Endometrial microvascular endothelial cells (primary cell): Measurements from ENCODE around the gene MGAT4C. TPM values are rescaled to one million over a fixed set of nuclear protein-coding genes. Genes with fewer than 3 reads are reported as not detected.
"Not testable (repeated sequence)": the region's sequence is repeated elsewhere in the genome, so short reads cannot be mapped to it uniquely, and the experiment has no call there.

Source experiments
- in situ Hi-C: cut with HindIII; loops from 2 replicates; pipeline ENCODE4 v1.10.0; 2017; ENCODE audit warnings: low sequenced_read_pairs, low pct_unique_long_range_greater_than_20kb; ENCODE audit errors: inconsistent ontology term
- total RNA-seq: library from RNA; depleted of rRNA; stranded (reverse); fragments of >200 nt; gene quantifications from one replicate; pipeline ENCODE4 v1.2.3, GENCODE V29; 2015; ENCODE audit errors: inconsistent ontology term

MGAT4C gene
- total RNA-seq, 1 donor from 2014 or later, result not detected

DNA sequence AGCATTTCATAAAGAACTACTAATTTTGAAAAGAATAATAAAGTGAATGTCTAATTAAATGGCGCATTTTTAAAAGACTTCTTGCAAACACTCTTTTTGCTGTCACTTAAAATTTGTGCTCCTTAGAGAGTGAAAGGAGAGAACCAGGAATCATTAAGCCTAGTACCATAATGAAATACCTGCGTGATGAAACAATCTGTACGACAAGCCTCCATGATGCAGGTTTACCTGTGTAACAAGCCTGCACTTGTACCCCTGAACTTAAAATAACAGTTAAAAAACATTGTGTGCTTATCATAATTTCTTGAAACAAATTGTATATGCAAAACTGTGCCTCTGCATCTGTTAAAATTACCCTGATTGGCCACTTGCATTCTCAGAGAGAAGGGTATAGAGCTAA lies 108.1 kb downstream of the MGAT4C start:
- in situ Hi-C loops, result no loop called here

GRCh38 chr12:86145156-86145555 lies 111.0 kb downstream of the MGAT4C start:
- in situ Hi-C loops, result no loop called here

DNA sequence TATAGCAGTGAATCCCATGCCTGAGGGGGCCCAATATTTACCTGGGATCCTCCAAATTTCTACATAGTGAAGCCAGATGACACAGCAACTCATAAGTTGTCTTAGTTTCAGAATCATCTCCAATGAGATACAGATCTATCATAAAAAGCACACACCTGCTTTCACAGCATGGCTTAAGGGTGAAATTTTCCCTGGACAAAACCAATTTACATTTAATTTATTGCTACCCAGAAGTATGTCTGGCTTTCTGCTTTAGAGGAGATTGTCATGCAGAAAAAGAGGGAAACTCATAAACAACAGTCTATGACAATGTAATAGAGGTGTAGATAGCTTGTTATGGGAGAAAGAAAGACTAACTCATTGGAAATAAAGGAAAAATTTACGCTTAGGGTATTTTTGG lies 113.0 kb downstream of the MGAT4C start:
- in situ Hi-C loops, result no loop called here

- in situ Hi-C loops, result no loop called here
Measured at GRCh38 chr12:86139671-86140070, 116.5 kb downstream of the MGAT4C start.

- in situ Hi-C loops, result no loop called here
Measured at GRCh38 chr12:86138770-86139169, 117.4 kb downstream of the MGAT4C start.

DNA sequence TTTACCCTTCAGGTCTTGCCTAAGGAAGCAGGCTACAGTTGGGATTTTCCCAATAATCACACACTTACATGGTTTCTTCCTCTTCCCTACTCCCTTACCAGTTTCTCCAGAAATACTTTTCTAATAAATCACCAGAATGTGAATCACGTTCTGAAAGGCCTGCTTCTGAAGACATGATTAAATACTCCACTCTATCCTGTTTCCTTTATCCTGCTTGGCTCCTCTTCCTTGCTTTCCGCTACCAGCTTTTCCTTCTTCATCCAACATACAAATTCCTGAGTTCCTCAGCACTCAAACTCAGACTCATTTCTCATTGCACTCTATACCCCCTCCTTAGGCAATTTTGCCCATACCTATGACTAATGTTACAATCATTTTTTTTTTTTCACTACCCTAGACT lies 118.3 kb downstream of the MGAT4C start:
- in situ Hi-C loops, result no loop called here

DNA sequence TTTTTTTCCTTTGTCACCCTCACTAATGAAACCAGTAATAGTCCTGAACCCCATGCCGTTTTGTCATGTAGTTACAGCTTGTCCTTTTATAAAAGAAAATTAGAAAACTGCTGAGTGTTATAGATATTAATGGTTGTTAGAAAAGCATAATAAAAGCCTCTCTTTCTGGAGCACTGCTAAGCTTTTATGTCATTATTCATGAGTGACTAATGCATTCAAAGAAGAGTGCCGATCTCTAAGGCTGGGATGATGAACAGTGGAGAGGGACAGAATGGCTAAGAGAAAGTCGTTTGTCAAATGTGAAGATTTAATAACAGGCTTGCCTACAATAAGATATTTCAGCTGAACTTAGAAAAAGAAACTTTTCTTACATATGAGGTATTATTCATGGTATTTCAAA lies 121.6 kb downstream of the MGAT4C start:
- in situ Hi-C loops, result no loop called here

DNA sequence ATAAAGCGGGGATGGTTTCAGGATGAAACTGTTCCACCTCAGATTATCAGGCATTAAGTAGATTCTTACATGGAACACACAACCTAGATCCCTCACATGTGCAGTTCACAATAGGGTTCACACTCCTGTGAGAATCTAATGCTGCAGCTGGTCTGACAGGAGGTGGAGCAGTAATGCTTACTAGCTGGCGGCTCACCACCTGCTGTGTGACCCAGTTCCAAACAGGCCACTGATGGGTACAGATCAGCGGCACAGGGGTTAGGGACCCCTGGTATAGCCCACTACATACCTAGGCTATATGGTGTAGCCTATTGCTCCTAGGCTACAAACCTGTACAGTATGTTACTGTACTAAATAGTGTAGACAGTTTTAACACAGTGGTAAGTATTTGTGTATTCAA lies 129.3 kb downstream of the MGAT4C start:
- in situ Hi-C loops, result not testable (repeated sequence)

- in situ Hi-C loops, result no loop called here
Measured at GRCh38 chr12:86122846-86123468, 133.2 kb downstream of the MGAT4C start.

DNA sequence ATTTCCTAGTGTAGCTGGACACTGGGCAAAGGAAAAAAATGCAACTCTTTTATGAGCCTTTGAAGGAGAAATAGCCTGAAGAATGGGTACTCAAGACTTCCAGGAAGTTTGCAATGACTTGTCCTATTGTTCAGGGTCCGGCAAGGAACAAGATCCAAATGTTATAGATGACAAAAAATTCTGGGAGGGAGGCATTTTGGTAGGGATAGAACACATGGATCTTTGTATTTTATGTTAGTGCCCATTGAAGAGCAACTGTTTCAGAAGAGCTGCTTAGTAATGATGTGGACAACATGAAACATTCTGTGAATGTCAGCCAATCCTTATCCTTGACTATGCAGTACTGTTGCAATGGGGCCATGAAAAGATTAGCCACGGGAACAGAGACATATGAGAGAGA lies 138.0 kb downstream of the MGAT4C start:
- in situ Hi-C loops, result no loop called here

DNA sequence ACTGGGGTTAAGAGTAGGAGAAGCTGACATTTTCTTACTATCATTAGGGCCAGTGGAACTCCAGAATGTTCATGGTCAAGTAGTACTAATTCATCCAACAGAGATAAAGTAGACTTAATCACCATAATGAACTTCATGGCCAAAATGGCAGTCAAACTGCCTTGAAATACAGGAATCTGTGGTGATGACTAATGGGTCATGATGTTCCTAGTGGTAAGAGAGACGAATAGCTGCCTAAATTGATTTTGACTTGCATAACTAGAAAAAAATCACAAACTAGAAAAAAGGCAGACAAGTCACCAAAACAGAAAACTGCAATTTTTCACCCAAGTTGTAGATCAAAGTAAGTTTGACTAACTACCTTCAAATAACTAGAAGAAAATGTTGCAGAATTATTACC lies 138.5 kb downstream of the MGAT4C start:
- in situ Hi-C loops, result no loop called here

- in situ Hi-C loops, result no loop called here
Measured at GRCh38 chr12:86104087-86104486, 152.1 kb downstream of the MGAT4C start.

- in situ Hi-C loops, result no loop called here
Measured at GRCh38 chr12:86097161-86097560, 159.0 kb downstream of the MGAT4C start.

DNA sequence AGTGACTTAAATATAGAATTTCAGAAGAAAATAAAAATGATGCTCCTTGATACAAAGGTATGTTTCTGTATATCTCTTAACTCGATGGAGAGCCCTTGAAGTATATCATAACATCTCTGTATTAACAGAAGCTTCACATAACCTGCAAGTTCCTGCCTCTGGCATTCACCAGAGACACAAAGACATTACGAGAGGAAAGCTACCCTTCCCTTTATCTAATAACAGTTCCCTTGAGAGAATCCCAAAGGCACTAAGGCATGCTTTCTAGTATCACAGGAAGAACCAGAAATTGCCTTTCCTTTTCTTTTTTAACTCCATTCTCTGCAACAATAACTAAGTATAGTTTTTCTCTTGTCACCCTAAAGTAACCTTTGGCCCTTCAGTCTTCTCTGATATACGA lies 164.5 kb downstream of the MGAT4C start:
- in situ Hi-C loops, result no loop called here

GRCh38 chr12:86081843-86082242 lies 174.3 kb downstream of the MGAT4C start:
- in situ Hi-C loops, result no loop called here

DNA sequence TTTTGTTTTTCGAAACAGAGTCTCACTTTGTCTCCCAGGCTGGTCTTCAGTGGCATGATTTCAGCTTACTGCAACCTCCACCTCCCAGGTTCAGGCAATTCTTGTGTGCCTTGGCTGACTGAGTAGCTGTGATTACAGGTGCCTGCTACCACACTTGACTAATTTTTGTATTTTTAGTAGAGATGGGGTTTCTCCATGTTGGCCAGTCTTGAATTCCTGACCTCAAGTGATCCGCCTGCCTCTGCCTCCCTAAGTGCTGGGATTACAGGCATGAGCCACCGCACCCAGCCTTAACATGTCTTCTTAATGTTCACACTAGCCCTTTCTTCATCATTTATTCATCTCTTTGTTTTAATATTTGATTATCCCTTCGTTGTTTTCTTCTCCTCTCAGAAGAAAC lies 197.1 kb downstream of the MGAT4C start:
- in situ Hi-C loops, result not testable (repeated sequence)

DNA sequence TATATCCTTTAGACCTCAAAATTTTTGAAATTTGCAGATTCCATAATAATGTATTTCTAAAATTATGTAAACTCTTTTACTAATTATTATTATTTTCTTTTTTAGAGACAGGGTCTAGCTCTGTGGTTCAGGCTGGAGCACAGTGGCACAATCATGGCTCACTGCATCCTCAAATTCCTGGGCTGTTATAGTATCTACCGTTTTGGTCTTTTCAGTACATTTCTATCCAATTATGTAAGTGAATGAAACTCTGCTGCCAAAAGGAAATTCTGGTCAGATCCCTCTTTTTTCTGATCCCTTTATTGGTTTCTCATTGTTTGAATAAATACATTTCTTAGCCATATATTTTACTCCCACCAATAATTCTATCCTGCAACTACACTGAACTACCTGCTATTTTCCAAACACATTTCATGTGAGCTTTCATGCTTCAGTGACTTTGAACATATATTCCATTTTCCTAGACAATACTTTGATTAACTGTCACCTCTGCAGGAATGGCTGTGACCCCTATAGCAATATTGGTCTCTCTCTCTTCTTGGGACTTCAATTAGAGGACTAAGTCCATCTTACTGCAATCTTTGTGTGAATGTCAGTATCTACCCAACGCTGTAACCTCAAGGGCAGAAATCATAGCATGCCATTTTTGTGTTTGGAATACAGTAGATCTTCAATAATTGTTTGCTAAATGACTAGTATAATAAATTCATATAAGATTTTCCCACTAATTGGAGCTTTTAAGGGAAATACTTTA lies 198.9 kb downstream of the MGAT4C start:
- in situ Hi-C loops, result no loop called here

DNA sequence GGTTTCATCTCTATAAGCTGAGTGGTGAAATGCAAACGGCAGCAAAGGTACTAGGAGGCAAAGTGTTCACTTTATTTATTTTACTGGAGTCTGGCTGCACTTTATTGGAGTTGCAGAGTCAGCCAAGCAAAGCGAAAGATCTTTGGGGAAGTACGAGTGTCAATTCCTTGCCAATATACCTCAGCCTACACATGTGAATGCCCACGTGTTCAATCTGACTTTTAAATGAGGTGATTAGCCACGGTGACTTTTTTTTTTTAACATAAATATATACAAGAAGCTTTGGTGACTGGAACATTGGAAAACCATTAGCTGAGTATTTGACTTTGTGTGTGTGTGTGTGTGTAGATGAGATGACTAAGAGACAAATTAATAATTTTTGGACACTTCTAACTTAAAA lies 203.3 kb downstream of the MGAT4C start:
- in situ Hi-C loops, result no loop called here

DNA sequence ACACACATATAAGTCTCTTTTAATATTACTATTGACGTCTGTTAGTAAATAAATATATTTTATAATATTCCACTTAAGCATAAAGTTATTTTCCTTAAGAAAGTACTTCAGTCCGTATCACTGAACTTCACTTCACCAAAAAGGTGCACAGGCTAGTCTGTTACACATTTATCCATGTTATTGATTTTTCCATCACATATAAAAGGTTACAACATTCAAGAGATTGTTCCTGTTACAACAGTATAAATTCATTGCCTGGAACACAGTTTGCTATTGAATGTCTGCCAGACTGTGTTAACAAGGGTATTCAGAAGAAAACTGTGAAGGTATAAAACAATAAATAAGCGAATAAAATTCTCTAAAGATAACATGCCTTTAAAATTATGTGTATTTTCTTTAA lies 206.2 kb downstream of the MGAT4C start:
- in situ Hi-C loops, result no loop called here

GRCh38 chr12:86044396-86044795 lies 211.8 kb downstream of the MGAT4C start:
- in situ Hi-C loops, result no loop called here

GRCh38 chr12:86042062-86042461 lies 214.1 kb downstream of the MGAT4C start:
- in situ Hi-C loops, result no loop called here
